HCT116 (cell line): ENCODE results near the gene GJB2. TPM values are rescaled to one million over a fixed set of nuclear protein-coding genes. Genes with fewer than 3 reads are reported as not detected.

Source experiments
- ATAC-seq: fragments of 200-7000 bp; cut with Tn5 transposase; 2 replicates; pipeline ENCODE4 v1.9.1; 2020; ENCODE audit warnings: mild to moderate bottlenecking, moderate library complexity
- BruUV-seq: library from RNA; stranded (reverse); fragments of 400-500 nt; replicated peaks from 2 replicates; lab custom pipeline; 2021; lab: Mats Ljungman, UMichigan
- CTCF ChIA-PET: fragments of 300-600 bp; sonication (Branson Sonifier 250); formaldehyde crosslinking; loops from one replicate; lab custom pipeline; 2021; ENCODE audit warnings: antibody characterized with exemption; lab: Charles Lee
- POLR2A ChIA-PET: fragments of 300-600, 350-600 bp; sonication (Branson Sonifier 250); formaldehyde crosslinking; loops from one replicate; lab custom pipeline; 2021; ENCODE audit warnings: antibody characterized with exemption; lab: Charles Lee
- RAD21 ChIA-PET, 2 experiments: fragments of 300-600 bp; sonication (Branson Sonifier 250); formaldehyde crosslinking; loops; one replicate each; lab custom pipeline; 2023; ENCODE audit warnings: low total read pairs in 2 of 2; ENCODE audit not compliant: uncharacterized antibody in 2 of 2, unreplicated experiment in 2 of 2, low non-redundant PET in 1 of 2; lab: Charles Lee
- DNase-seq: peaks from one replicate; pipeline ENCODE4 v3.0.0-alpha.2; 2010; ENCODE audit warnings: low read depth, low spot score
- H2AFZ ChIP-seq: fragments of 200-600 bp; shearing (Covaris generic), sonication (generic); 2 replicates; pipeline ENCODE4 v1.6.1; 2017; ENCODE audit warnings: low read depth, mixed run types, mixed read lengths, antibody characterized with exemption, low read length; ENCODE audit not compliant: poor library complexity, severe bottlenecking
- H3K27ac ChIP-seq: 2 replicates; pipeline ENCODE4 v1.5.1; 2012; ENCODE audit warnings: low read depth, low read length
- H3K27me3 ChIP-seq: fragments of 200-600 bp; sonication (generic); 2 replicates; pipeline ENCODE4 v1.6.1; 2016; ENCODE audit warnings: mixed run types, low read length, mixed read lengths; ENCODE audit not compliant: insufficient read depth
- H3K36me3 ChIP-seq, 2 experiments: fragments of 200-500 bp in 1 of 2; fragments of 200-600 bp in 1 of 2; sonication (Bioruptor generic) in 1 of 2; sonication (generic) in 1 of 2; 2 replicates each; pipeline versions ENCODE4 v1.5.1 to v1.6.1; 2014 to 2016; ENCODE audit warnings: low read length in 2 of 2, inconsistent platforms in 1 of 2, mixed read lengths in 1 of 2, mixed run types in 1 of 2; ENCODE audit not compliant: insufficient read depth in 2 of 2, control insufficient read depth in 1 of 2
- H3K4me1 ChIP-seq, 2 experiments: fragments of 200-600 bp in 1 of 2; sonication (generic) in 1 of 2; 2 replicates each; pipeline versions ENCODE4 v1.5.1 to v1.6.1; 2012 to 2017; ENCODE audit warnings: low read length in 2 of 2, inconsistent platforms in 1 of 2, mild to moderate bottlenecking in 1 of 2, mixed read lengths in 1 of 2, mixed run types in 1 of 2, moderate library complexity in 1 of 2; ENCODE audit not compliant: insufficient read depth in 2 of 2, control insufficient read depth in 1 of 2
- H3K4me2 ChIP-seq: fragments of 200-600 bp; sonication (generic); 2 replicates; pipeline ENCODE4 v1.6.1; 2017; ENCODE audit warnings: mixed run types, low read length, mixed read lengths
- H3K4me3 ChIP-seq, 2 experiments: fragments of 200-600 bp in 1 of 2; sonication (generic) in 1 of 2; replicated peaks in 1 of 2; 2 replicates each; pipeline ENCODE4 v1.5.1; 2011 to 2016; ENCODE audit warnings: low read length in 2 of 2, control low read depth in 1 of 2, low read depth in 1 of 2, mild to moderate bottlenecking in 1 of 2, mixed read lengths in 1 of 2, mixed run types in 1 of 2
- H3K79me2 ChIP-seq: fragments of 200-600 bp; sonication (generic); 2 replicates; pipeline ENCODE4 v1.6.1; 2017; ENCODE audit warnings: mild to moderate bottlenecking, mixed run types, low read length, moderate library complexity, mixed read lengths; ENCODE audit not compliant: insufficient read depth
- H3K9ac ChIP-seq: fragments of 200-600 bp; sonication (generic); 2 replicates; pipeline ENCODE4 v1.6.1; 2016; ENCODE audit warnings: low read length, mixed read lengths
- H3K9me2 ChIP-seq: fragments of 200-600 bp; sonication (generic), shearing (Covaris generic); 2 replicates; pipeline ENCODE4 v1.6.1; 2017; ENCODE audit warnings: mixed run types, mild to moderate bottlenecking, moderate library complexity; ENCODE audit not compliant: insufficient read depth
- H3K9me3 ChIP-seq, 2 experiments: fragments of 200-500 bp in 1 of 2; fragments of 200-600 bp in 1 of 2; sonication (Bioruptor generic) in 1 of 2; sonication (generic) in 1 of 2; 2 replicates each; pipeline ENCODE4 v1.6.1; 2014 to 2017; ENCODE audit warnings: low read length in 2 of 2, mixed read lengths in 2 of 2, inconsistent platforms in 1 of 2, low read depth in 1 of 2, mild to moderate bottlenecking in 1 of 2, mixed run types in 1 of 2, moderate library complexity in 1 of 2; ENCODE audit not compliant: control insufficient read depth in 1 of 2, insufficient read depth in 1 of 2
- H4K20me1 ChIP-seq: fragments of 200-600 bp; sonication (generic), shearing (Covaris generic); 2 replicates; pipeline ENCODE4 v1.6.1; 2017; ENCODE audit warnings: mixed run types, mild to moderate bottlenecking, moderate library complexity; ENCODE audit not compliant: insufficient read depth
- CBX3 ChIP-seq: IDR thresholded peaks from 2 replicates; pipeline ENCODE4 v1.6.1; 2012; ENCODE audit warnings: low read depth
- EGR1 ChIP-seq: IDR thresholded peaks from 2 replicates; pipeline ENCODE4 v1.6.1; 2012; ENCODE audit warnings: low read depth
- EZH2 ChIP-seq: fragments of 200-600 bp; sonication (generic); IDR thresholded peaks from 2 replicates; pipeline ENCODE4 v1.6.1; 2017; ENCODE audit warnings: antibody characterized with exemption, mixed run types
- EZH2phosphoT487 ChIP-seq: fragments of 200-600 bp; IDR thresholded peaks from 2 replicates; pipeline ENCODE4 v1.6.1; 2018; ENCODE audit warnings: antibody characterized with exemption, borderline replicate concordance
- FOSL1 ChIP-seq: IDR thresholded peaks from 2 replicates; pipeline ENCODE4 v1.6.1; 2012; ENCODE audit warnings: low read depth
- POLR2AphosphoS5 ChIP-seq: IDR thresholded peaks from 2 replicates; pipeline ENCODE4 v1.6.1; 2011; ENCODE audit warnings: mild to moderate bottlenecking, low read depth, low read length, moderate library complexity
- SIN3A ChIP-seq: IDR thresholded peaks from 2 replicates; pipeline ENCODE4 v1.6.1; 2012; ENCODE audit warnings: low read depth
- TCF7L2 ChIP-seq: IDR thresholded peaks from 2 replicates; pipeline ENCODE4 v1.7.0; 2011; ENCODE audit warnings: borderline replicate concordance, inconsistent platforms; ENCODE audit not compliant: insufficient read depth, insufficient read length; ENCODE audit errors: extremely low read depth
- YY1 ChIP-seq: IDR thresholded peaks from 2 replicates; pipeline ENCODE4 v1.6.1; 2011; ENCODE audit warnings: low read length, low read depth, moderate library complexity, mild to moderate bottlenecking; ENCODE audit not compliant: insufficient replicate concordance; ENCODE audit errors: extremely low read depth
- ZNF274 ChIP-seq: fragments of 200-500 bp; sonication (Bioruptor generic); IDR thresholded peaks from 2 replicates; pipeline ENCODE4 v1.6.1; 2014; ENCODE audit warnings: mild to moderate bottlenecking, low read depth, low read length, inconsistent platforms
- intact Hi-C: fragments of 100-400 bp; cut with micrococcal nuclease; formaldehyde crosslinking; loops from 2 replicates; pipeline ENCODE4 v1.10.0; 2022
- total RNA-seq: library from RNA; stranded (reverse); gene quantifications from one replicate; pipeline ENCODE4 v1.2.1, GENCODE V29; 2021; ENCODE audit not compliant: unreplicated experiment
- TF ChIP-seq, protein P1 (sequence below): IDR thresholded peaks from 2 replicates; pipeline ENCODE4 v1.6.1; 2012; ENCODE audit warnings: low read depth

The GJB2 gene
- total RNA-seq, 1 experiment from 2014 or later: 44.7 TPM

DNA sequence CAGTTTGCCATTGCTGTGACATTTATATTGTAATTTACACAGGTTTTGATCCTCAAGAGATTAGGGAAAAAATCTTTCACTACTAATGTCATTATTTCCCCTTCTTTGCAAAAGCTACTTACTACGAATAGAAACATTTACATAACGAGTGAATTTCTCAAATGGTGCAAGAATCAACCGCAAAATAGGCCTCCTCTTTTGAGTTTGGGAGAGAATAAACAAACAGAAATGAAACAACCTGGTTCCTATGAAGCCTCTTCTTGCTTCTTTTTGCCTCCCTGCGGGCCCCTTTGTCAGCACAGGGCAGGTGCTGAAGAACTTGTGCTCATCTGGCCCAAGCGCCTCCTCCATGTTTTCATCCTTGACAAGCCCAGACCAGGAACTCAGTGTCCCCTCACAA, 21.8 kb downstream of the GJB2 start:
- Histone ChIP-seq H3K27me3 (no peaks in the 10 kb centered on the region), H3K36me3 (no peaks in the 10 kb centered on the region), H2AFZ (no peak overlapping the region), H3K27ac (no peak overlapping the region), H3K4me3 (no peak overlapping the region), H4K20me1 (no peaks in the 10 kb centered on the region), H3K4me1 (peaks cover 15 to 31% of the 10 kb centered on the region in 2 experiments), H3K9me2 (no peaks in the 10 kb centered on the region), H3K9me3 (no peaks in the 10 kb centered on the region), H3K9ac (no peak overlapping the region), H3K4me2 (no peak overlapping the region), H3K79me2 (no peaks in the 10 kb centered on the region)
- no TSS peak for BruUV-seq
- intact Hi-C loops: no loop called here
- RAD21 ChIA-PET: no interaction called here
- ATAC-seq (no peak), DNase-seq (no peak)
- POLR2A ChIA-PET: no interaction called here
- CTCF ChIA-PET: no interaction called here
- no peak for TF ChIP-seq TCF7L2
- no peak for TF ChIP-seq SIN3A
- TF ChIP-seq, protein P1, sequence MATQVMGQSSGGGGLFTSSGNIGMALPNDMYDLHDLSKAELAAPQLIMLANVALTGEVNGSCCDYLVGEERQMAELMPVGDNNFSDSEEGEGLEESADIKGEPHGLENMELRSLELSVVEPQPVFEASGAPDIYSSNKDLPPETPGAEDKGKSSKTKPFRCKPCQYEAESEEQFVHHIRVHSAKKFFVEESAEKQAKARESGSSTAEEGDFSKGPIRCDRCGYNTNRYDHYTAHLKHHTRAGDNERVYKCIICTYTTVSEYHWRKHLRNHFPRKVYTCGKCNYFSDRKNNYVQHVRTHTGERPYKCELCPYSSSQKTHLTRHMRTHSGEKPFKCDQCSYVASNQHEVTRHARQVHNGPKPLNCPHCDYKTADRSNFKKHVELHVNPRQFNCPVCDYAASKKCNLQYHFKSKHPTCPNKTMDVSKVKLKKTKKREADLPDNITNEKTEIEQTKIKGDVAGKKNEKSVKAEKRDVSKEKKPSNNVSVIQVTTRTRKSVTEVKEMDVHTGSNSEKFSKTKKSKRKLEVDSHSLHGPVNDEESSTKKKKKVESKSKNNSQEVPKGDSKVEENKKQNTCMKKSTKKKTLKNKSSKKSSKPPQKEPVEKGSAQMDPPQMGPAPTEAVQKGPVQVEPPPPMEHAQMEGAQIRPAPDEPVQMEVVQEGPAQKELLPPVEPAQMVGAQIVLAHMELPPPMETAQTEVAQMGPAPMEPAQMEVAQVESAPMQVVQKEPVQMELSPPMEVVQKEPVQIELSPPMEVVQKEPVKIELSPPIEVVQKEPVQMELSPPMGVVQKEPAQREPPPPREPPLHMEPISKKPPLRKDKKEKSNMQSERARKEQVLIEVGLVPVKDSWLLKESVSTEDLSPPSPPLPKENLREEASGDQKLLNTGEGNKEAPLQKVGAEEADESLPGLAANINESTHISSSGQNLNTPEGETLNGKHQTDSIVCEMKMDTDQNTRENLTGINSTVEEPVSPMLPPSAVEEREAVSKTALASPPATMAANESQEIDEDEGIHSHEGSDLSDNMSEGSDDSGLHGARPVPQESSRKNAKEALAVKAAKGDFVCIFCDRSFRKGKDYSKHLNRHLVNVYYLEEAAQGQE: no peak
- TF ChIP-seq EZH2: no peak
- TF ChIP-seq YY1: no peak
- no peak for TF ChIP-seq FOSL1
- no peak for TF ChIP-seq ZNF274
- no peak for TF ChIP-seq EZH2phosphoT487
- no peak for TF ChIP-seq CBX3
- no peak for TF ChIP-seq EGR1
- TF ChIP-seq POLR2AphosphoS5: no peak
